T-helper 2 cell treated with Interferon-gamma antibody and Interleukin-4, amounts not matched to agents 5 μg/mL and 100 μg/mL, for 36 hours (primary cell): ENCODE results near the gene TNIP1.

Experiments used
- DNase-seq: peaks from one replicate; pipeline ENCODE4 v3.0.0; 2021; ENCODE audit warnings: low spot score
- H3K27ac Mint-ChIP-seq: one replicate; pipeline ENCODE4 v1.8.0; 2021; ENCODE audit warnings: mild to moderate bottlenecking, mixed read lengths
- H3K27me3 Mint-ChIP-seq: one replicate; pipeline ENCODE4 v1.8.0; 2021; ENCODE audit warnings: low read depth, mixed read lengths
- H3K36me3 Mint-ChIP-seq: one replicate; pipeline ENCODE4 v1.8.0; 2021; ENCODE audit warnings: low read depth, mixed read lengths
- H3K4me1 Mint-ChIP-seq: one replicate; pipeline ENCODE4 v1.8.0; 2021; ENCODE audit warnings: low read depth, mixed read lengths
- H3K4me3 Mint-ChIP-seq: one replicate; pipeline ENCODE4 v1.8.0; 2022; ENCODE audit warnings: mild to moderate bottlenecking, moderate library complexity, mixed read lengths
- H3K9me3 Mint-ChIP-seq: one replicate; pipeline ENCODE4 v1.8.0; 2021; ENCODE audit warnings: mixed read lengths

TNIP1 gene

GRCh38 chr5:151060742-151061141, 20.1 kb downstream of the TNIP1 start:
- no peaks in the 10 kb centered on the region for H3K9me3 Mint-ChIP-seq
- H3K4me3 Mint-ChIP-seq: no peak overlapping the region
- H3K27me3 Mint-ChIP-seq: no peaks in the 10 kb centered on the region
- peaks cover 20% of the 10 kb centered on the region for H3K4me1 Mint-ChIP-seq
- peak overlapping the region; percentile 36 for H3K27ac Mint-ChIP-seq
- H3K36me3 Mint-ChIP-seq: peaks cover 48% of the 10 kb centered on the region
- DNase-seq: no peak

GRCh38 chr5:151058891-151059489, 21.8 kb downstream of the TNIP1 start:
- Mint-ChIP-seq H3K27ac (peak overlapping the region; percentile 91), H3K4me3 (peak overlapping the region; percentile 42), H3K9me3 (no peaks in the 10 kb centered on the region), H3K27me3 (no peaks in the 10 kb centered on the region), H3K4me1 (peaks cover 16% of the 10 kb centered on the region), H3K36me3 (peaks cover 56% of the 10 kb centered on the region)
- no peak for DNase-seq

DNA sequence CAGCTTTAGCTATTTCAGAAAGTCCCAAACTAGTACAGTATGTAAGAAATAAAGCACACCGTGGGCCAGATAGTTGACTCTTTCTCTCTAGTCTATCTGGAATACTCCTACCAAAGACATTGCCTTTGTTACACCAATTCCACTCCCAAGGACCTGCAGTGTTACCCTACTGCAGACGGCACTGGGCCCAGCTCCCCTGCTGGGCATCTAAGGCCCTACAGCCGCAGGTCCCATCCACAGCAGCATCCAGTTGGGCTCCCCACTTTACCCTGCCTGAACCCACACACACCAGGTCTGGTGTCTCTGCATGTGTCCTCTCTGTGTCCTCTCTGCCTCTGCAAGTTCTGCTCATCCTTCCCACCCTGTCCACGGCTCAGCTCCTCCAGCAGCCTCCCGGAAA, 22.5 kb downstream of the TNIP1 start:
- no peak overlapping the region for H3K27ac Mint-ChIP-seq

GRCh38 chr5:151056379-151057325, 24.2 kb downstream of the TNIP1 start:
- Mint-ChIP-seq H3K4me1 (peaks cover 25% of the 10 kb centered on the region), H3K27ac (peak overlapping the region; percentile 11), H3K4me3 (no peak overlapping the region), H3K27me3 (no peaks in the 10 kb centered on the region), H3K36me3 (peaks cover 59% of the 10 kb centered on the region), H3K9me3 (no peaks in the 10 kb centered on the region)
- DNase-seq: no peak

More for the DNA sequence above, 22.5 kb downstream of the TNIP1 start:
- no peak for DNase-seq
- peaks cover 55% of the 10 kb centered on the region for H3K36me3 Mint-ChIP-seq
- H3K4me1 Mint-ChIP-seq: peaks cover 16% of the 10 kb centered on the region
- no peak overlapping the region for H3K4me3 Mint-ChIP-seq
- no peaks in the 10 kb centered on the region for H3K9me3 Mint-ChIP-seq
- H3K27me3 Mint-ChIP-seq: no peaks in the 10 kb centered on the region

- DNase-seq: no peak
- Mint-ChIP-seq H3K27me3 (no peaks in the 10 kb centered on the region), H3K4me3 (no peak overlapping the region), H3K4me1 (peaks cover 21% of the 10 kb centered on the region), H3K9me3 (no peaks in the 10 kb centered on the region), H3K27ac (no peak overlapping the region), H3K36me3 (peaks cover 60% of the 10 kb centered on the region)
Measured at GRCh38 chr5:151055336-151055735, 25.5 kb downstream of the TNIP1 start.

DNA sequence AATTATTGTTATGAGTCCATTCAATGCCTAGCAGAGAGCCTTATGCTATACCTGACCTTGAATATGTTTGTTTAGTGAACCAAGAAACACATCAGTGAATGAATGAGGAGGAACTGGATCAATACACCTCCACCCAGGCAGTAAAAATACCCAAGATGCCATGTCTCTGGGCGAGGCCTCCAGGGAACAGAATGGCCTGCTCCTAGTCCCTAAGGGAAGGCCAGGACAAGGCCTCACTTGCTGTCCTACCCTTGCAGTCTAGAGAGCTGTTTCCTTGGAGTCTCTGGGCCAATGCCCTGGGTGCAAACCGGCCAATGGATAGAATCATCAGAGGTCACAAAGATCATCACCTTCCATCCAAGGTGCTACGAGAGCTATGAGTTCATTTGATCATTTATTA, 26.1 kb downstream of the TNIP1 start:
- Mint-ChIP-seq H3K9me3 (no peaks in the 10 kb centered on the region), H3K4me1 (peaks cover 16% of the 10 kb centered on the region), H3K4me3 (no peak overlapping the region), H3K36me3 (peaks cover 56% of the 10 kb centered on the region), H3K27me3 (no peaks in the 10 kb centered on the region), H3K27ac (no peak overlapping the region)
- DNase-seq: no peak

DNA sequence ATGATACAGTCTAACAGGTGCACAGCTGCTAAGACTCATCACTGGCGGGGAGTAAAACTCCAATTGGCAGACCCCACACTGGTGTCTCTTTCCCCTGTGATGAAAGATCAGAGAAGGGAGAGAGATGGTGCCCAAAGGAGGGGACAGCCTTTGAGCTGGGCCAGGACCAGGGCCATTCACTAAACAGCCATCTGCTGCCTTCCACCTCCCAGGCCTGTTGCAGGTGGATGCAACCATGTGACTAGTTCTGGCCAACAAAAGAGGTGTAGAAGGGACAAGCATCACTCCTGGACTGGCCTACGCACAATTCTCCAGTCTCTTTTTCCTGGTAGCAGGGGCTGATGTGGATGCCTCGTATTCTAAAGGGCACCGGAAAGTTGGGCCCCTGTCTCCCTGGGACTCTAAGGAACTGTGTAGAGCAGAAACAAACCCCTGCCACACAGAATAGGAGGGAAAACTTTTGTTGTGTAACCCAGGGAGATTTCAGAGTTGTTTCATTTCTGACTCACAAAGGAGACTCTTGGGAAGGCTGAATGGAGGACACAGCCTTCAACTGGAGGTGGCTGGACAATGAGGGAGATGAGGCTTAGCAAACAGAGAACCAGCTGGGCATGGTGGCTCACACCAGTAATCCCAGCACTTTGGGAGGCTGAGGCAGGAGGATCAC, 26.9 kb downstream of the TNIP1 start:
- Mint-ChIP-seq H3K9me3 (no peaks in the 10 kb centered on the region), H3K4me1 (peaks cover 9% of the 10 kb centered on the region), H3K4me3 (no peak overlapping the region), H3K36me3 (peaks cover 53% of the 10 kb centered on the region), H3K27me3 (no peaks in the 10 kb centered on the region), H3K27ac (no peak overlapping the region)
- no peak for DNase-seq

GRCh38 chr5:151052836-151053235, 28.0 kb downstream of the TNIP1 start:
- Mint-ChIP-seq H3K4me3 (no peak overlapping the region), H3K36me3 (peaks cover 51% of the 10 kb centered on the region), H3K27me3 (no peaks in the 10 kb centered on the region), H3K4me1 (peaks cover 8% of the 10 kb centered on the region), H3K27ac (peak overlapping the region; percentile 65), H3K9me3 (no peaks in the 10 kb centered on the region)
- no peak for DNase-seq

DNA sequence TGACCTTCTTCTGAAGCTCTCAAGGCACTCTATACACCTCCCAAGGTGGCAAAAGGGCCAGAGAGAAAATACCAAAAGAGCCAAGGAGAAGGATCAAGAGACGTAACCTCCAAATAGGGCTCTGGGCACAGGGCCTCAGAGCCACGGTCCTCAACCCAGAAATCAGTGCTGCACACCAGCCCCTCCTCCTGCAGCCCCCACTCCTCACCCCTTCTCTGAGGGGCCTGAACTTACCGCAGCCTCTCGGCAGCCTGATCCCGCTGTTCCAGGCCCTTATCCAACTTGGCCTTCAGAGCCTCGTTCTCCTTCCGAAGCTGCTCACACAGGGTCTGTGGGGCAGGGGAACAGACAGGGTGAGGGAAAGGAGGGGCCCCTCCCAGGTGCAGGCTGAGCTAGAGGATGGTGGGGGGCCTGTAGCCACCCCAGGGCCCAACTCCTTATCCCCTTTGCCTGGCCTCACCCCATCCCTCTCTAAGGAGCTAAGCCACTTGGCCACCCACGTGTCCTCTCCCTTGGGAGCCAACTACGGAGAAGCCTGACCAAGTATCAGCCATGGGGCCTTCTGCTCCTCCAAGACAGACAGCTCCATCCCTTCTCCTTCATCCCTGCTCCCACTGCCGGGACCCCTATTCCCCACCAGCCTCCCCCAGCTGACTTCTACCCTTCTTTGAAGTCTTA, 28.8 kb downstream of the TNIP1 start:
- Mint-ChIP-seq H3K36me3 (peaks cover 53% of the 10 kb centered on the region), H3K4me3 (no peak overlapping the region), H3K27me3 (no peaks in the 10 kb centered on the region), H3K9me3 (no peaks in the 10 kb centered on the region), H3K4me1 (peaks cover 8% of the 10 kb centered on the region), H3K27ac (peak overlapping the region; percentile 65)
- no peak for DNase-seq

GRCh38 chr5:151051066-151051930, 29.5 kb downstream of the TNIP1 start:
- no peak overlapping the region for H3K4me3 Mint-ChIP-seq
- peaks cover 8% of the 10 kb centered on the region for H3K4me1 Mint-ChIP-seq
- no peaks in the 10 kb centered on the region for H3K27me3 Mint-ChIP-seq
- H3K36me3 Mint-ChIP-seq: peaks cover 51% of the 10 kb centered on the region
- DNase-seq: peak; percentile 43
- no peaks in the 10 kb centered on the region for H3K9me3 Mint-ChIP-seq
- H3K27ac Mint-ChIP-seq: peak overlapping the region; percentile 37

- H3K36me3 Mint-ChIP-seq: peaks cover 53% of the 10 kb centered on the region
- H3K4me3 Mint-ChIP-seq: no peak overlapping the region
- peaks cover 8% of the 10 kb centered on the region for H3K4me1 Mint-ChIP-seq
- DNase-seq: no peak
- no peak overlapping the region for H3K27ac Mint-ChIP-seq
- no peaks in the 10 kb centered on the region for H3K9me3 Mint-ChIP-seq
- H3K27me3 Mint-ChIP-seq: no peaks in the 10 kb centered on the region
Measured at GRCh38 chr5:151048526-151048925, 32.3 kb downstream of the TNIP1 start.

- Mint-ChIP-seq H3K4me1 (peaks cover 8% of the 10 kb centered on the region), H3K27ac (no peak overlapping the region), H3K4me3 (no peak overlapping the region), H3K36me3 (peaks cover 57% of the 10 kb centered on the region), H3K27me3 (no peaks in the 10 kb centered on the region), H3K9me3 (no peaks in the 10 kb centered on the region)
- no peak for DNase-seq
Measured at GRCh38 chr5:151047814-151048425, 32.9 kb downstream of the TNIP1 start.
